ENCODE data around the gene TMC8.

DNA sequence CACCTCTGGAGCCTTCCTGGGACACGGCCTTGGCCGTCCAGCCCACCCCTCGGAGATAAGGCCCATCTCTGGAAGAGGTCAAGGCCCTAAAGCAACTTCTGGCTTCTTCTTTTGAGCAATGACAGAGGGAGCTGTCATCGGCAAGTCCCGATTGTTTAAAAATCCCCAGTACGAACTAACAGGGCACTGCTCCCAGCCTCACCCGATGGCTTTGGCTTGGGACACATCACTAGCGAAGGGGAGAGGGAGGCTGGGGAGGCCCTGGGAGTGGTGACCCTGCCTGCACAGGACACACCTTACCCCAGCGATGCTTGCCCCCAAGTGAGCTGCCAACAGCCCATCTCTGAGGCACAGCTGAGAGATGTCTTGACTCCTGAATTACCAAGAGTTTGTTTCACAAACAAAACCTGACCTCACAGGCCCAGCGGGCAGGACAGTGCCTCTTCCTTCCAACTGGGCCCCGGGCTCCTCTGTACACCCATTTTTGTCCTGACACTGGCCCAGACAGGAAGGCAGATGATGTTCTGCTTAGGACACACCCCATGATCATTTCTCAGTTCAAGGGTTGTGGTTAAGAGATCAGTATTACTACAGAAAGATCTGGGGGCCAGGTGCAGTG lies 42.6 kb downstream of the TMC8 start:
- TF ChIP-seq RAD21 (IDR thresholded peaks at IDR 0.05; ENCODE audit: low read depth) (no peak), TEAD4 (IDR thresholded peaks at IDR 0.05) (no peak), EP300 (IDR thresholded peaks at IDR 0.05; ENCODE audit: borderline replicate concordance) (no peak), YY1 (IDR thresholded peaks at IDR 0.05; ENCODE audit: low read depth) (no peak), NFIC (IDR thresholded peaks at IDR 0.05) (no peak), CEBPB (IDR thresholded peaks at IDR 0.05) (no peak), REST (IDR thresholded peaks at IDR 0.05; ENCODE audit: low read depth) (no peak), CREB1 (IDR thresholded peaks at IDR 0.05; ENCODE audit: low read depth) (no peak), EGR1 (IDR thresholded peaks at IDR 0.05) (no peak), TAF1 (IDR thresholded peaks at IDR 0.05; ENCODE audit: low read depth) (no peak)
- TF ChIP-seq, protein P1, sequence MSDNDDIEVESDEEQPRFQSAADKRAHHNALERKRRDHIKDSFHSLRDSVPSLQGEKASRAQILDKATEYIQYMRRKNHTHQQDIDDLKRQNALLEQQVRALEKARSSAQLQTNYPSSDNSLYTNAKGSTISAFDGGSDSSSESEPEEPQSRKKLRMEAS (IDR thresholded peaks at IDR 0.05): no peak

All from Ishikawa (cell line).